ACHN (cell line): ENCODE measurements around the gene EN1.

Source experiments
- DNase-seq: peaks from one replicate; pipeline ENCODE4 v3.0.0-alpha.2; 2015
- in situ Hi-C: cut with HindIII; loops from 2 replicates; pipeline ENCODE4 v1.10.0; 2017; ENCODE audit warnings: low sequenced_read_pairs, low pct_ligation_motif_present, low pct_unique_long_range_greater_than_20kb

EN1 gene

GRCh38 chr2:118846953-118847761, at the start of gene EN1:
EN1 (minus strand) TSS chr2:118847648; CDS start chr2:118847167, 481 bp downstream.
- in situ Hi-C loops = no loop called here
- DNase-seq = no peak

GRCh38 chr2:118893100-118893499, 45.7 kb upstream of the EN1 start:
- in situ Hi-C loops = no loop called here
- DNase-seq = no peak

- no peak for DNase-seq
- in situ Hi-C loops = no loop called here
These were observed 42.5 kb upstream of the EN1 start for GRCh38 chr2:118889995-118890394.

GRCh38 chr2:118883792-118884191, 36.3 kb upstream of the EN1 start:
- in situ Hi-C loops = no loop called here
- no peak for DNase-seq

GRCh38 chr2:118882693-118883336, 35.4 kb upstream of the EN1 start:
- peak; percentile 74 for DNase-seq
- in situ Hi-C loops = no loop called here

- DNase-seq = peak; percentile 56
- in situ Hi-C loops = no loop called here
These were observed 34.2 kb upstream of the EN1 start for GRCh38 chr2:118881490-118882129.

- no peak for DNase-seq
- in situ Hi-C loops = no loop called here
These were observed 33.1 kb upstream of the EN1 start for GRCh38 chr2:118880501-118880900.

- in situ Hi-C loops = no loop called here
- no peak for DNase-seq
These were observed 31.2 kb upstream of the EN1 start for GRCh38 chr2:118878531-118879149.

GRCh38 chr2:118875318-118875717, 27.9 kb upstream of the EN1 start:
- DNase-seq = no peak
- in situ Hi-C loops = no loop called here

- in situ Hi-C loops = no loop called here
These were observed 26.9 kb upstream of the EN1 start for GRCh38 chr2:118874324-118874723.

GRCh38 chr2:118865106-118865505, 17.7 kb upstream of the EN1 start:
- in situ Hi-C loops = no loop called here
- DNase-seq = peak; percentile 62

More at GRCh38 chr2:118874324-118874723, 26.9 kb upstream of the EN1 start:
- DNase-seq = no peak

GRCh38 chr2:118864207-118864606, 16.8 kb upstream of the EN1 start:
- DNase-seq = no peak
- in situ Hi-C loops = no loop called here

- in situ Hi-C loops = no loop called here
- no peak for DNase-seq
These were observed 14.3 kb upstream of the EN1 start for GRCh38 chr2:118861731-118862130.

GRCh38 chr2:118861242-118861641, 13.8 kb upstream of the EN1 start:
- in situ Hi-C loops = no loop called here
- no peak for DNase-seq

GRCh38 chr2:118860506-118860905, 13.1 kb upstream of the EN1 start:
- in situ Hi-C loops = no loop called here
- DNase-seq = no peak

- in situ Hi-C loops = no loop called here
- DNase-seq = no peak
These were observed 11.8 kb upstream of the EN1 start for GRCh38 chr2:118859157-118859770.

GRCh38 chr2:118858485-118859156, 11.2 kb upstream of the EN1 start:
- in situ Hi-C loops = no loop called here
- no peak for DNase-seq
